ENCODE measurements around the gene DTNA. TPM values are rescaled to one million over a fixed set of nuclear protein-coding genes. Genes with fewer than 3 reads are reported as not detected.
"Not testable (repeated sequence)": the region's sequence is repeated elsewhere in the genome, so short reads cannot be mapped to it uniquely, and the experiment has no call there.

The DTNA gene
- total RNA-seq, 1 experiment from 2014 or later: not detected

DNA sequence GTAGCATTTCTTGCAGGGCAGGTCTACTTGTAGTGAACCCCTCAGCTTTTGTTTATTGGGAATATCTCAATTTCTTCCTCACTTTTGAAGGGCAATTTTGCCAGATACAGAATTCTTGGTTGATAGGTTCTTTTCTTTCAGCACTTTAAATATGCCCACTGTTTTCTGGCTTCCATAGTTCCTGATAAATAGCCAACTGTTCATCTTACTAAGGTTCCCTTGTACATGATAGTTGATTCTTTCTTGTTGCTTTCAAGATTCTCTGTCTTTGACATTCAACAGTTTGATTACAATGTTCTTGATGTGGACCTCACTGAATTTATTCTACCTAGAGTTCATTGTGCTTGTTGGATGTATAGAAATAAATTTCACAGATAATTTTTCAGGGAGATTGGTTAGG is 183.1 kb downstream of the DTNA start:
- H3K4me1 ChIP-seq (replicated peaks; ENCODE audit: insufficient read depth): no peaks in the 10 kb centered on the region
- no peaks in the 10 kb centered on the region for H3K9me2 ChIP-seq (ENCODE audit: insufficient read depth)
- intact Hi-C loops (cut with micrococcal nuclease; ENCODE audit: unreplicated experiment): no loop called here
- no TSS peak for BruUV-seq (replicated peaks)
- no peak for DNase-seq
- H3K27ac ChIP-seq: no peak overlapping the region
- no peaks in the 10 kb centered on the region for H3K27me3 ChIP-seq (ENCODE audit: insufficient read depth, low read depth)
- CTCF ChIA-PET: no interaction called here
- no peaks in the 10 kb centered on the region for H4K20me1 ChIP-seq (ENCODE audit: insufficient read depth)
- H3K9me3 ChIP-seq (ENCODE audit: insufficient read depth, low read depth): no peaks in the 10 kb centered on the region
- no peaks in the 10 kb centered on the region for H3K79me2 ChIP-seq (ENCODE audit: low read depth)
- POLR2A ChIA-PET (ENCODE audit: unreplicated experiment): no interaction called here
- H3K4me2 ChIP-seq: no peak overlapping the region
- no peaks in the 10 kb centered on the region for H3F3A ChIP-seq (ENCODE audit: insufficient read depth, low read depth)
- no peak overlapping the region for H2AFZ ChIP-seq
- TF ChIP-seq CTCF (conservative IDR thresholded peaks at IDR 0.05): no peak
- TF ChIP-seq EZH2 (IDR thresholded peaks at IDR 0.05; ENCODE audit: low read depth): no peak
- H3K4me3 ChIP-seq: no peak overlapping the region
- no peaks in the 10 kb centered on the region for H3K36me3 ChIP-seq (ENCODE audit: low read depth)

DNA sequence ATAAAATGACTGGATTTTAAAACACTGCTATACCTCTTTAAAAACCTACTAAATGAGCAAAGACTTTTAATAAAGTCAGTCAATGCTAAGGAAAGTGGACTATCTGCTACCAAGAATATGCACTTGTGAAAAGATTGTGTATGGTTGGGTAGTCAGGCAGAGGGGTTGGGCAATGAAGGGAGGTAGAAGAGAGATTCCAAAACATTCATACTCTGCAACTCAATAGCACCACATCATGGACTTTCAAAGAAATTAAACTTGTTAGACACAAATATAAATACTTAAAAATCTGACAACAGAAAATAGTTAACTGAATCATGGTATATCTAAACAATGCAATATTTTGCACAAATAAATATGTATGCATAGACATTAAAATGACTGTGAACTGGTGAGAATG is 191.2 kb downstream of the DTNA start:
- H3K27ac ChIP-seq: no peak overlapping the region

DNA sequence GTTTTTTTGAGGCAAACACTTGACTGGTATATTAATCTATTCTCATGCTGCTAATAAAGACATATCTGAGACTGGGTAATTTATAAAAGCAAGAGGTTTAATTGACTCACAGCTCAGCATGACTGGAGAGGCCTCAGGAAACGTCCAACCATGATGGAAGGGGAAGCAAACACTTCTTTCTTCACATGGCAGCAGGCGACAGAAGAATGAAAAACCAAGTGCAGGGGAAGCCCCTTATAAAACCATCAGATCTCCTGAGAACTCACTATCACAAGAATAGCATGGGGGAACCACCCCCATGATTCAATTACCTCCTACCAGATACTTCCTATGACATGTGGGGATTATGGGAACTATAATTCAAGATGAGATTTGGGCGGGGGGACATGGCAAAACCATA is 194.9 kb downstream of the DTNA start:
- no TSS peak for BruUV-seq (replicated peaks)
- Histone ChIP-seq H3K79me2 (ENCODE audit: low read depth) (no peaks in the 10 kb centered on the region), H3K27me3 (ENCODE audit: insufficient read depth, low read depth) (no peaks in the 10 kb centered on the region), H3K9me2 (ENCODE audit: insufficient read depth) (no peaks in the 10 kb centered on the region), H4K20me1 (ENCODE audit: insufficient read depth) (no peaks in the 10 kb centered on the region), H3K9me3 (ENCODE audit: insufficient read depth, low read depth) (no peaks in the 10 kb centered on the region), H3K4me2 (no peak overlapping the region), H3K4me3 (no peak overlapping the region), H3K4me1 (replicated peaks; ENCODE audit: insufficient read depth) (no peaks in the 10 kb centered on the region), H3K27ac (no peak overlapping the region), H2AFZ (no peak overlapping the region), H3F3A (ENCODE audit: insufficient read depth, low read depth) (no peaks in the 10 kb centered on the region), H3K36me3 (ENCODE audit: low read depth) (no peaks in the 10 kb centered on the region)
- intact Hi-C loops (cut with micrococcal nuclease; ENCODE audit: unreplicated experiment): no loop called here
- ChIA-PET POLR2A (ENCODE audit: unreplicated experiment) (no interaction called here), CTCF (no interaction called here)
- TF ChIP-seq EZH2 (IDR thresholded peaks at IDR 0.05; ENCODE audit: low read depth) (no peak), CTCF (conservative IDR thresholded peaks at IDR 0.05) (no peak)
- DNase-seq: no peak

More for the DNA sequence above, 191.2 kb downstream of the DTNA start:
- Histone ChIP-seq H3K9me3 (ENCODE audit: insufficient read depth, low read depth) (no peaks in the 10 kb centered on the region), H3K4me2 (no peak overlapping the region), H3K27me3 (ENCODE audit: insufficient read depth, low read depth) (no peaks in the 10 kb centered on the region), H3K9me2 (ENCODE audit: insufficient read depth) (no peaks in the 10 kb centered on the region), H3F3A (ENCODE audit: insufficient read depth, low read depth) (no peaks in the 10 kb centered on the region), H3K4me1 (replicated peaks; ENCODE audit: insufficient read depth) (no peaks in the 10 kb centered on the region), H3K36me3 (ENCODE audit: low read depth) (no peaks in the 10 kb centered on the region), H4K20me1 (ENCODE audit: insufficient read depth) (no peaks in the 10 kb centered on the region), H3K79me2 (ENCODE audit: low read depth) (no peaks in the 10 kb centered on the region), H2AFZ (no peak overlapping the region), H3K4me3 (no peak overlapping the region)
- ChIA-PET POLR2A (ENCODE audit: unreplicated experiment) (no interaction called here), CTCF (no interaction called here)
- no peak for DNase-seq
- no peak for TF ChIP-seq EZH2 (IDR thresholded peaks at IDR 0.05; ENCODE audit: low read depth)
- peak; percentile 35; the same call in 1 of the 2 replicates for TF ChIP-seq CTCF (conservative IDR thresholded peaks at IDR 0.05)
- intact Hi-C loops (cut with micrococcal nuclease; ENCODE audit: unreplicated experiment): no loop called here
- BruUV-seq (replicated peaks): no TSS peak

DNA sequence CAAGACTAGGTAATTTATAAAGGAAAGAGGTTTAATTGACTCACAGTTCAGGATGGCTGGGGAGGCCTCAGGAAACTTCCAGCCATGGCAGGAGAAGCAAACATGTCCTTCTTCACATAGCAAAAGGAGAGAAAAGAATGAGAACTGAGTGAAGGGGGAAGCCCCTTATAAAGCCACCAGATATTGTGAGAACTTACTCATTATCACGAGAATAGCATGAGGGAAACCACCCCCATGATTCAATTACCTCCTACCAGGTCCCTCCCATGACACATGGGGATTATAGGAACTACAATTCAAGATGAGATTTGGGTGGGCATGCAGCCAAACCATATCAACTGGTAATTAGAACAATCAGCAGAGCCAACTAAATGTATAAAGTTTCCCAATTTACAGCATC is 196.9 kb downstream of the DTNA start:
- H4K20me1 ChIP-seq (ENCODE audit: insufficient read depth); POLR2A ChIA-PET (ENCODE audit: unreplicated experiment); H3K9me2 ChIP-seq (ENCODE audit: insufficient read depth); CTCF ChIA-PET; H3K27ac ChIP-seq; H3K36me3 ChIP-seq (ENCODE audit: low read depth); H3F3A ChIP-seq (ENCODE audit: insufficient read depth, low read depth); H2AFZ ChIP-seq; H3K4me1 ChIP-seq (replicated peaks; ENCODE audit: insufficient read depth); H3K4me3 ChIP-seq; intact Hi-C loops (cut with micrococcal nuclease; ENCODE audit: unreplicated experiment); H3K9me3 ChIP-seq (ENCODE audit: insufficient read depth, low read depth); H3K27me3 ChIP-seq (ENCODE audit: insufficient read depth, low read depth); H3K4me2 ChIP-seq; BruUV-seq (replicated peaks); DNase-seq; H3K79me2 ChIP-seq (ENCODE audit: low read depth): not testable (repeated sequence)
